MM.1S (cell line): ENCODE data around the gene CNN3.

Source experiments
- DNase-seq: peaks from one replicate; pipeline ENCODE4 v3.0.0-alpha.2; 2015
- H2AFZ ChIP-seq: fragments of 300-600 bp; sonication (generic); 2 replicates; pipeline ENCODE4 v1.6.0; 2016; ENCODE audit warnings: antibody characterized with exemption, low read length
- H3F3A ChIP-seq: fragments of 300-600 bp; sonication (generic); 2 replicates; pipeline ENCODE4 v1.6.1; 2016; ENCODE audit warnings: mild to moderate bottlenecking, antibody characterized with exemption, low read length, moderate library complexity, mixed read lengths; ENCODE audit not compliant: insufficient read depth
- H3K27ac ChIP-seq: fragments of 300-600 bp; sonication (generic); 2 replicates; pipeline ENCODE4 v1.5.1; 2016; ENCODE audit warnings: mild to moderate bottlenecking, low read length
- H3K27me3 ChIP-seq: fragments of 300-600 bp; sonication (generic); replicated peaks from 2 replicates; pipeline ENCODE4 v1.6.0; 2016; ENCODE audit warnings: low read length; ENCODE audit not compliant: insufficient read depth
- H3K36me3 ChIP-seq: fragments of 300-600 bp; sonication (generic); replicated peaks from 2 replicates; pipeline ENCODE4 v1.6.1; 2016; ENCODE audit warnings: mild to moderate bottlenecking, low read length, mixed read lengths; ENCODE audit not compliant: insufficient read depth
- H3K4me1 ChIP-seq: fragments of 300-600 bp; sonication (generic); 2 replicates; pipeline ENCODE4 v1.6.1; 2016; ENCODE audit warnings: low read length, mixed read lengths
- H3K4me2 ChIP-seq: fragments of 300-600 bp; sonication (generic); 2 replicates; pipeline ENCODE4 v1.6.0; 2016; ENCODE audit warnings: low read depth, low read length
- H3K4me3 ChIP-seq: fragments of 300-600 bp; sonication (generic); 2 replicates; pipeline ENCODE4 v1.5.1; 2016; ENCODE audit warnings: low read length, mixed read lengths
- H3K79me2 ChIP-seq: fragments of 300-600 bp; sonication (generic); 2 replicates; pipeline ENCODE4 v1.6.1; 2016; ENCODE audit warnings: mixed run types, low read length, mixed read lengths
- H3K9ac ChIP-seq: fragments of 300-600 bp; sonication (generic); 2 replicates; pipeline ENCODE4 v1.6.1; 2016; ENCODE audit warnings: low read length, mixed read lengths
- H3K9me2 ChIP-seq: fragments of 300-600 bp; sonication (generic); replicated peaks from 2 replicates; pipeline ENCODE4 v1.6.1; 2016; ENCODE audit warnings: mild to moderate bottlenecking, low read length, mixed read lengths; ENCODE audit not compliant: insufficient read depth
- H3K9me3 ChIP-seq: fragments of 300-600 bp; sonication (generic); replicated peaks from 2 replicates; pipeline ENCODE4 v1.6.1; 2016; ENCODE audit warnings: mild to moderate bottlenecking, low read length, mixed read lengths; ENCODE audit not compliant: insufficient read depth
- H4K20me1 ChIP-seq: fragments of 300-600 bp; sonication (generic); 2 replicates; pipeline ENCODE4 v1.6.1; 2016; ENCODE audit warnings: mild to moderate bottlenecking, low read length, moderate library complexity, mixed read lengths; ENCODE audit not compliant: insufficient read depth
- CTCF ChIP-seq: fragments of 300-600 bp; sonication (generic); IDR thresholded peaks from 2 replicates; pipeline ENCODE4 v1.5.1; 2016; ENCODE audit warnings: antibody characterized with exemption, low read length, mixed read lengths
- EZH2 ChIP-seq: fragments of 300-600 bp; sonication (generic); optimal IDR thresholded peaks from 2 replicates; pipeline ENCODE3; 2017; ENCODE audit warnings: low read depth, mild to moderate bottlenecking, antibody characterized with exemption, low read length, mixed read lengths
- EZH2phosphoT487 ChIP-seq: fragments of 300-600 bp; sonication (generic); IDR thresholded peaks from 2 replicates; pipeline ENCODE4 v1.6.1; 2018; ENCODE audit warnings: antibody characterized with exemption, low read length

Gene CNN3

DNA sequence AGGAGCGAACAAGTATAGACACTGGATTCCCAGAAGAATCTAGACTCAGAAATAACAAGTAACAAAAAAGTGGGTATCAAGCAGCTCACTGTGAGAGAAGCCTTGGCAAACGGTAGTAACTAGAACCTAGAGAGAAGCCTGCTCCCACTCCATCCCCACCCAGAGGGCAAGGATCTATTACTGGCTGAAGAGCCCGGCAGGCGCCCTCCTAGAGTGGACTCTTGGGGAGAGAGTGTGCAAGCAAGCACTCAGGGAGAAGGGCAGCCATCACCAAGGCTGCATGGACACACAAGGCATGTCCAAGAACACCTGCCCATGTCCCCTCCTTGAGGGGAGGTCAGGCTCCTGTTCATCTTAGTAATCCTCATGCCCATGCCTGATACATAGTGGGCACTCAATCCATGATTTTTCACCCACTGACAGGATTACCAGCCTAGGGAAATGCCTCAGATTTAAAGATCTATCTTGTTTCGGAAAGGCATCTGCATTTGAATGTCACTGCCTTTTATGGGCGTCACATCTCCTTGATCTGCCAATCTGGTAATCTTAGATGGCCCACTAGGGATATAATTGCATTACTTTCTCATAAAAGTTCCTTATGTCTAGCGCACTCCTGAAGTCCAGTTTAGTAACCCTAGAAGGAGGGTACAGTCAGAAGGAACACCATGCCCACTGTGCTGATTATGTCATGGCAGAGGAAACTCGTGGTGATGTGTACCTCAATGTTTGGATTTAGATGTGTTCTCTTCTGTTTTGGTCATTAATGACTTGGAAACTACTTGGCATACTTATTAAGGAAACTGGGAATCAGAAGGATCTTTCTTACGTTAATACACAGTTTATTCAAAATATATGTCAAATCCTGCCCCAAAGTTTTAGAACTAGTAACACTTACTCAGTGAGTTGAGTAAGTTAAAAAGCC lies 14.4 kb downstream of the CNN3 start:
- no peak overlapping the region for H2AFZ ChIP-seq
- no peak for TF ChIP-seq CTCF
- no peak for TF ChIP-seq EZH2
- no peak for TF ChIP-seq EZH2phosphoT487
- H3K4me3 ChIP-seq: no peak overlapping the region
- H3K4me2 ChIP-seq: no peak overlapping the region
- H3K79me2 ChIP-seq: no peaks in the 10 kb centered on the region
- no peak overlapping the region for H3K27ac ChIP-seq
- H3K9me3 ChIP-seq: no peaks in the 10 kb centered on the region
- H3K4me1 ChIP-seq: no peaks in the 10 kb centered on the region
- no peaks in the 10 kb centered on the region for H3K27me3 ChIP-seq
- H3K9ac ChIP-seq: no peak overlapping the region
- H4K20me1 ChIP-seq: no peaks in the 10 kb centered on the region
- no peak for DNase-seq
- no peaks in the 10 kb centered on the region for H3K9me2 ChIP-seq
- no peaks in the 10 kb centered on the region for H3F3A ChIP-seq
- no peaks in the 10 kb centered on the region for H3K36me3 ChIP-seq

- Histone ChIP-seq H3K9me2 (no peaks in the 10 kb centered on the region), H3K4me1 (no peaks in the 10 kb centered on the region), H3K9me3 (no peaks in the 10 kb centered on the region), H3K79me2 (no peaks in the 10 kb centered on the region), H3K27ac (no peak overlapping the region), H3K4me3 (no peak overlapping the region), H3K9ac (no peak overlapping the region), H3K27me3 (no peaks in the 10 kb centered on the region), H3K4me2 (no peak overlapping the region), H3K36me3 (no peaks in the 10 kb centered on the region), H2AFZ (no peak overlapping the region), H3F3A (no peaks in the 10 kb centered on the region), H4K20me1 (no peaks in the 10 kb centered on the region)
- TF ChIP-seq EZH2 (no peak), EZH2phosphoT487 (no peak), CTCF (no peak)
- DNase-seq: no peak
These were observed 17.4 kb downstream of the CNN3 start for GRCh38 chr1:94909486-94909885.

GRCh38 chr1:94908965-94909364 lies 17.9 kb downstream of the CNN3 start:
- H3K9me3 ChIP-seq: no peaks in the 10 kb centered on the region
- H4K20me1 ChIP-seq: no peaks in the 10 kb centered on the region
- H3K9me2 ChIP-seq: no peaks in the 10 kb centered on the region
- no peaks in the 10 kb centered on the region for H3K27me3 ChIP-seq
- no peak overlapping the region for H3K4me3 ChIP-seq
- H3K9ac ChIP-seq: no peak overlapping the region
- no peak overlapping the region for H2AFZ ChIP-seq
- H3K36me3 ChIP-seq: no peaks in the 10 kb centered on the region
- H3F3A ChIP-seq: no peaks in the 10 kb centered on the region
- no peaks in the 10 kb centered on the region for H3K79me2 ChIP-seq
- H3K4me1 ChIP-seq: no peaks in the 10 kb centered on the region
- H3K27ac ChIP-seq: no peak overlapping the region
- DNase-seq: no peak
- H3K4me2 ChIP-seq: no peak overlapping the region
- no peak for TF ChIP-seq CTCF
- no peak for TF ChIP-seq EZH2
- TF ChIP-seq EZH2phosphoT487: no peak
